Ovary (tissue), 9 donors: ENCODE data around the gene DUSP1. TPM values are rescaled to one million over a fixed set of nuclear protein-coding genes. Genes with fewer than 3 reads are reported as not detected.
A peak's percentile ranks its signal among the peaks of the same experiment; 100 is the strongest.

Experiments
- DNase-seq, 5 donors: peaks; one replicate each; pipeline ENCODE4 v3.0.0-alpha.2; 2019 to 2020
- H3K27ac ChIP-seq, 2 donors: fragments of 200-600 bp; one replicate each; pipeline versions ENCODE4 v1.5.1 to v1.8.0; 2019 to 2022
- H3K27me3 ChIP-seq: fragments of 200-600 bp; one replicate; pipeline ENCODE4 v1.8.0; 2022
- H3K36me3 ChIP-seq: fragments of 200-600 bp; sonication (generic); one replicate; pipeline ENCODE4 v1.5.1; 2019
- H3K4me1 ChIP-seq: one replicate; pipeline ENCODE4 v1.8.1; 2013; ENCODE audit warnings: mild to moderate bottlenecking, moderate library complexity; ENCODE audit not compliant: insufficient read depth
- H3K4me3 ChIP-seq: fragments of 200-600 bp; sonication (generic); one replicate; pipeline ENCODE4 v1.5.1; 2017
- H3K9me3 ChIP-seq, 2 donors: fragments of 200-600 bp in 1 of 2; sonication (generic) in 1 of 2; one replicate each; pipeline versions ENCODE4 v1.5.1 to v1.8.1; 2013 to 2019; ENCODE audit warnings: mild to moderate bottlenecking in 1 of 2, moderate library complexity in 1 of 2
- EP300 ChIP-seq: sonication (generic); formaldehyde crosslinking; IDR thresholded peaks from one replicate; pipeline ENCODE4 v1.6.1; 2017; ENCODE audit warnings: antibody characterized with exemption
- POLR2A ChIP-seq: fragments of 450-650 bp; IDR thresholded peaks from one replicate; pipeline ENCODE4 v1.6.1; 2017; ENCODE audit warnings: antibody characterized with exemption, mild to moderate bottlenecking, moderate library complexity
- WGBS, 3 donors: extraction: QIAGEN DNeasy Blood & Tissue Kit in 1 of 3; methylation state at CpG; one replicate each; pipeline versions ENCODE4 v1.1.5 to v1.1.7; 2013 to 2017; 5-methylcytosine and 5-hydroxymethylcytosine counted together
- intact Hi-C, 4 donors: fragments of 100-400 bp; cut with DNase I; formaldehyde crosslinking; loops; one replicate each; pipeline versions ENCODE4 v1.11.0 to v1.15.1; 2022 to 2023
- polyA plus RNA-seq, 2 donors: library from polyadenylated mRNA; stranded (reverse); fragments of 200-250 nt in 1 of 2; fragments of 350-450 nt in 1 of 2; fragmentation: Illumina TruSeq in 1 of 2; extraction: RNeasy Lipid Tissue Mini Kit (QIAGEN cat#74804) in 1 of 2; gene quantifications; one replicate each; pipeline ENCODE4 v1.2.3, GENCODE V29; 2013 to 2014
- total RNA-seq, 7 donors: library from RNA; depleted of rRNA in 2 of 7; stranded (reverse); fragments of >200 nt in 2 of 7; fragmentation: NEBNext Ultra II Directional in 3 of 7; extraction: Animal tissue kit (Norgen Biotek cat#: 25700) in 3 of 7; gene quantifications; one replicate each; pipeline versions ENCODE4 v1.1.0 to v1.2.4, GENCODE V29; 2016 to 2023
- TF ChIP-seq, protein P1 (sequence below), 3 donors: fragments of 450-650 bp in 2 of 3; fragments of 200-600 bp in 1 of 3; IDR thresholded peaks; one replicate each; pipeline versions ENCODE4 v1.5.1 to v1.8.0; 2016 to 2022; ENCODE audit warnings: antibody characterized with exemption in 3 of 3, mild to moderate bottlenecking in 1 of 3
- donor health status: DM: no; HTN: no; CAD: no; lungs with moderate emphysema.
- donor health status: DM: no; HTN: no; CAD: no.
- donor health status: Bipolar disorder and iron deficiency.
- donor health status: DM: yes; HTN: yes; CAD: no.
- donor health status: DM: no; HTN: no; CAD: no.
- donor health status: DM: yes; HTN: yes; CAD: no.

DUSP1 gene
- total and polyA plus RNA-seq, 9 donors = 112 to 2,672 (median 201) TPM

- Histone ChIP-seq H3K4me3 (peak overlapping the region; percentile 82), H3K36me3 (no peaks in the 10 kb centered on the region), H3K9me3 (no peaks in the 10 kb centered on the region), H3K4me1 (peaks cover 11% of the 10 kb centered on the region), H3K27ac (peak overlapping the region; percentile 98 to 99), H3K27me3 (no peaks in the 10 kb centered on the region)
- intact Hi-C loops = loop anchor here in 3 of 4 donors (2.0 to 5.0 kb wide), 3 partner anchors 51 to 134 kb away; no protein-coding TSS in a partner anchor
- TF ChIP-seq, protein P1, sequence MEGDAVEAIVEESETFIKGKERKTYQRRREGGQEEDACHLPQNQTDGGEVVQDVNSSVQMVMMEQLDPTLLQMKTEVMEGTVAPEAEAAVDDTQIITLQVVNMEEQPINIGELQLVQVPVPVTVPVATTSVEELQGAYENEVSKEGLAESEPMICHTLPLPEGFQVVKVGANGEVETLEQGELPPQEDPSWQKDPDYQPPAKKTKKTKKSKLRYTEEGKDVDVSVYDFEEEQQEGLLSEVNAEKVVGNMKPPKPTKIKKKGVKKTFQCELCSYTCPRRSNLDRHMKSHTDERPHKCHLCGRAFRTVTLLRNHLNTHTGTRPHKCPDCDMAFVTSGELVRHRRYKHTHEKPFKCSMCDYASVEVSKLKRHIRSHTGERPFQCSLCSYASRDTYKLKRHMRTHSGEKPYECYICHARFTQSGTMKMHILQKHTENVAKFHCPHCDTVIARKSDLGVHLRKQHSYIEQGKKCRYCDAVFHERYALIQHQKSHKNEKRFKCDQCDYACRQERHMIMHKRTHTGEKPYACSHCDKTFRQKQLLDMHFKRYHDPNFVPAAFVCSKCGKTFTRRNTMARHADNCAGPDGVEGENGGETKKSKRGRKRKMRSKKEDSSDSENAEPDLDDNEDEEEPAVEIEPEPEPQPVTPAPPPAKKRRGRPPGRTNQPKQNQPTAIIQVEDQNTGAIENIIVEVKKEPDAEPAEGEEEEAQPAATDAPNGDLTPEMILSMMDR (IDR thresholded peaks at IDR 0.05) = no peak
- no peak for TF ChIP-seq EP300
- no peak for TF ChIP-seq POLR2A
- no peak for DNase-seq
- WGBS, 3 donors = 67 to 78% (median 70%) methylated on average over 5 of the region's 5 CpGs
Measured at GRCh38 chr5:172768098-172768572, 2.9 kb downstream of the DUSP1 start.

DNA sequence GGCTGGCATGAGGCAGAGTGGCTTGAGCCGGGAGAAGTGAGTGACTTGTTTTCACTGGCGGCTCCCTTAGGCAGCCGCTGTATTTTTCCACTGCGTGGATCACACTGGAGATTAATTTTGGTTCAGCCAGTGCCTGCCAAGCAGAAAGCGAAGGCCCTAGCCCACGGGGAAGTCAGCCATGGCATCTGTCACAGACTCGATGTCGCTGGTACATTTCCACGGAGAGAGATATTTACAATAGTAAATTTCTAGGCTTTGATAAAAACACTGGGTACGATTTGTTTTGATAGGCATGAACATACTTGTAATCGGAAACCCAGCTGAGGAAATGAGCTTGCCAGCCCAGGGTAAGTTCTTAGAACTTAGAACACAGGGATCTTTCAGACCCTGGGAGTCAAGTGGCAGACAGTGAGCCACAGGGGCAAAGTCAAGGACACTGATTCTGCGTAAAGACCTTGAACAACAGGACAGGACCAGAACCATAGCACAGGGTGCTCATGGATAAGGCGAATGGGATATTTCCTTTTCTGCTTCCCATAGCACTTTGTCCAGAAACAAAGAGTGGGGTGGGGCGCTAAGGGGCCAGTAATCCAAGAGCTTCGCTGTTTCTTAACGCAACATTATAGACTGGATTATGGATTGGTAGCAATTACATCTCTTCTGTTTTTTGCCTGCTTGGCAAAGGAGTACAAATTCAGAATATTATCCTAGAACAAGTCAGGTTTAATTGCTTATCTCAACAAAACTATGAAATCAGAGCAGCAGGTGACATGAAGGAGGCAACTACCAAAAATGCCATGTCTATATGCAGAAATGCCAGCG, 4.5 kb downstream of the DUSP1 start:
- TF ChIP-seq EP300 (peak; percentile 41), POLR2A (no peak)
- Histone ChIP-seq H3K36me3 (no peaks in the 10 kb centered on the region), H3K4me1 (peaks cover 11% of the 10 kb centered on the region), H3K27ac (peak overlapping the region; percentile 40 to 98), H3K9me3 (no peaks in the 10 kb centered on the region), H3K4me3 (peak overlapping the region; percentile 82), H3K27me3 (no peaks in the 10 kb centered on the region)
- peak; percentile 74 to 85 (median 78) for DNase-seq
- WGBS, 3 donors = 12 to 17% (median 14%) methylated on average over 17 of the region's 17 CpGs
- intact Hi-C loops = loop anchor here in 3 of 4 donors (5.0 kb wide), 2 partner anchors 49 to 136 kb away; no protein-coding TSS in a partner anchor

DNA sequence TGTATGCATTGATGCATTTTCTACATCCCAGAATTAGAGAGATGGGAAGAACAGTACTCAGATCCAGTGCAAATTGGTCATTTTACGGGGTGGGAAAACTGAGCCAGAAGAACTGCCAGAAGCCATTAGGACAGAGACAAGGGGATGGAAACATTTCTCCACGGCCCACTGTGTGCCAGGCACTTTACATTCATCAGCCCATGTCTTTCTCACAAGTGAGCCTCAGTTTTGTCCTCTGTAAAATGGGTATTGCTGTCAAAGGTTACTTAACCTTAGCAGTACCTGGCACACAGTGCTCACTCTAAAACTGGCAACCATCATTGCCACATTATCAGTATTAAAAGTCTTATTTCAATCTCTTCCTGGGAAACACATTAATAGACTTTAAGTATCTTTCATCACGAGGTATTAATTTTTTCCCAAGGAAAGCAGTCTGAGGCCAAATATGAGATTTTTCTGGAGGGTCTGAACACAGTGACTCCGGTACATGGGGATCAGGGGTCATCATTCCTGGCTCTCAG, 5.2 kb downstream of the DUSP1 start:
- Histone ChIP-seq H3K9me3 (no peaks in the 10 kb centered on the region), H3K27ac (peak overlapping the region; percentile 40 to 98), H3K27me3 (no peaks in the 10 kb centered on the region), H3K4me1 (peaks cover 11% of the 10 kb centered on the region), H3K36me3 (no peaks in the 10 kb centered on the region), H3K4me3 (peak overlapping the region; percentile 82)
- WGBS, 3 donors = 11 to 14% (median 13%) methylated on average over 4 of the region's 4 CpGs
- DNase-seq = peak in 2 of 5 donors; percentile 36 to 44
- TF ChIP-seq, protein P1 (IDR thresholded peaks at IDR 0.05) = peak in 1 of 3 donors; percentile 5
- no peak for TF ChIP-seq POLR2A
- intact Hi-C loops = loop anchor here in 3 of 4 donors (5.0 kb wide), 2 partner anchors 49 to 136 kb away; no protein-coding TSS in a partner anchor

DNA sequence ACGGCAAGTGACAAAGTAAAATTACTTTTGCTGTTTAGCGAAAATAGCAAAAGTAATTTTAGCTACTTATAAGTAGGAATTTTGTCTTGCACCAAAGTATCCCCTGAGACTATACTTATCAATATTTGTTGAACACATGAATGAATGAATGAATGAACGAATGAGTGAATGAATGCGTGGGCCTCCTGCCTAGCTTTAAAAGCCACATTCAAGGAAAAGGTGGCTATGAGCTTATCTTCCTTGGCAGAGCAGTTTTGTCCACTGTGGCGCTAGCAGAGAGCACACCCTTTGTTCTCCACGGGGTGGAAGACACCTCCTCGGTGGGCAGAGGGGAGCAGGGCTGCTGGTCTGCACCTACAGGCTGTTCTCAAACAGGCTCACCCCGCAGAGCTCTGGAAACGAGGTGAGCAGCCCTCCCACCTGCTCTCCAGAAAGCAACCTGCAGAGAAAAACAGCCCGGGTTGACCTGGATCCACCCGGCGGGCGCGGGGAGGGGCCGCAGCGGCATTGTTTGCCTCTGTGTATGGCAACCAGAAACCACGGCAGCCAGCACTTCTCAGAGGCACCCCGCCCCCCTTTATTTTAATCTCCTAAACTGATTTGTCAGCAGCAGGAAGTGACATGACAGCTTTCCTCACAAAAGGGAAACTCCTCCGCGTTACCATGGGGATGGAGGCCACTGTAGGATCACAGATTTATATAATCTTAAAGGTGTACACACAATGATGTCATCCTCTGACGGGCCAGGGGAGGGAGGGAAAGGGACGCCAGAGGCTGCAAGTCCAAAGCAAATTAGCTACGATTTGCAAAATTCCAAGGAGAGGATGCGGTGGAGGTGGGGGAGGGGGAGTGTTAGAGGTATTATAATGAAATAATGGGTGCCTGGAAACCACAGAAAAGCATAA, 5.9 kb downstream of the DUSP1 start:
- 9% methylated on average over 24 of the region's 24 CpGs for WGBS, 3 donors

More for the DNA sequence above, 5.9 kb downstream of the DUSP1 start:
- Histone ChIP-seq H3K36me3 (no peaks in the 10 kb centered on the region), H3K4me3 (peak overlapping the region; percentile 82), H3K27ac (peak overlapping the region; percentile 40 to 98), H3K4me1 (peaks cover 11% of the 10 kb centered on the region), H3K27me3 (no peaks in the 10 kb centered on the region), H3K9me3 (no peaks in the 10 kb centered on the region)
- DNase-seq = peak; percentile 86 to 98 (median 89)
- intact Hi-C loops = loop anchor here in 3 of 4 donors (5.0 kb wide), 2 partner anchors 48 to 137 kb away; no protein-coding TSS in a partner anchor
- TF ChIP-seq, protein P1 (IDR thresholded peaks at IDR 0.05) = no peak
- peak; percentile 92 for TF ChIP-seq EP300
